SK-N-SH (cell line): ENCODE results near the gene GULP1.

Experiments
- CHD2 ChIP-seq: fragments of 150-350 bp; IDR thresholded peaks from 2 replicates; pipeline ENCODE4 v1.6.1; 2018; ENCODE audit warnings: low read length; ENCODE audit not compliant: partially characterized antibody
- IRF3 ChIP-seq: fragments of 150-350 bp; IDR thresholded peaks from 2 replicates; pipeline ENCODE4 v1.6.1; 2016; ENCODE audit warnings: mild to moderate bottlenecking, low read depth, low read length
- JUND ChIP-seq: IDR thresholded peaks from 2 replicates; pipeline ENCODE4 v1.4.0; 2012
- MEF2A ChIP-seq: IDR thresholded peaks from 2 replicates; pipeline ENCODE4 v1.4.0; 2012; ENCODE audit warnings: low read depth, borderline replicate concordance
- POLR2AphosphoS5 ChIP-seq: IDR thresholded peaks from 2 replicates; pipeline ENCODE4 v1.6.1; 2012; ENCODE audit warnings: low read depth, low read length
- REST ChIP-seq: IDR thresholded peaks from 2 replicates; pipeline ENCODE4 v1.6.1; 2012; ENCODE audit warnings: mild to moderate bottlenecking, low read depth, low read length, moderate library complexity
- SMC3 ChIP-seq: IDR thresholded peaks from 2 replicates; pipeline ENCODE4 v1.6.1; 2012; ENCODE audit warnings: low read depth, low read length, improper control_type of control experiment
- TAF1 ChIP-seq: IDR thresholded peaks from 2 replicates; pipeline ENCODE4 v1.6.1; 2012; ENCODE audit warnings: low read depth, mild to moderate bottlenecking, low read length, moderate library complexity, borderline replicate concordance
- TF ChIP-seq, protein P1 (sequence below): fragments of 200-600 bp; sonication (generic); IDR thresholded peaks from 2 replicates; pipeline ENCODE4 v1.6.1; 2017; ENCODE audit warnings: antibody characterized with exemption, mild to moderate bottlenecking, moderate library complexity
- TF ChIP-seq, protein P2 (sequence below): IDR thresholded peaks from 2 replicates; pipeline ENCODE4 v1.4.0; 2012; ENCODE audit warnings: low read depth, borderline replicate concordance
- TF ChIP-seq, protein P3 (sequence below): fragments of 150-350 bp; IDR thresholded peaks from 2 replicates; pipeline ENCODE4 v1.6.1; 2017; ENCODE audit warnings: antibody characterized with exemption, low read length, low read depth, borderline replicate concordance

DNA sequence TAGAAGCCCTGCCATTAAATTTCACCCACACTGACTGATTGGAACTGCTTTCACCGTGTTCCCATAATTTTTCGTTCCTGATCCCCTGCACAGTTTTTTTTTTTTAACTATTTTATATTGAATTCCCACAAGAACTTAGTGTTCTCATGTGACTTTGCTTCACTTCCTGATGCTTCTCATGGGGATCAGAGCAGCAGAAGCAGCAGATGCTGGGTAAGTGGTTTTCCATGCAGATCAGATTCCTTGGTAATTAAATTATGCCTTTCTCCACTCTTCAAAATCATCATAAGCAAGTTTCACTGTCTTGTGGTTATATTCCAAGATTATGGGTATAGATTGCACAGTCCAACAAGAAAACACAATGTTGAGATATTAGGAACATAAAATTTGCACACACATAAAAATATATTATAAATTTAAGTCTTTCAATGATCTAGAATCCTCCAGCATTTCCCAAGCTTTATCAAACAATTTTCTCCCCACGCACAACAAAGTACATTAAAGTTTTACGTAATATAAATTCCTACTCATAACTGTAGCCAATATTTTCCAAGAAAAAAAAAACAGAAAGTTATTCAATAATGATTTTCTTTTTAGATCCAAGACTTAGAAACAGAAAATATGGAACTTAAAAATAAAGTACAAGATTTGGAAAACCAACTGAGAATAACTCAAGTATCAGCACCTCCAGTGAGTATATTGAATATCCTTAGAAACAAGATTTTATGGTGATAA is 277.9 kb downstream of the GULP1 start:
- TF ChIP-seq CHD2 (no peak), TAF1 (no peak), REST (no peak), IRF3 (no peak), SMC3 (no peak), JUND (no peak), POLR2AphosphoS5 (no peak), MEF2A (no peak)
- TF ChIP-seq, protein P1, sequence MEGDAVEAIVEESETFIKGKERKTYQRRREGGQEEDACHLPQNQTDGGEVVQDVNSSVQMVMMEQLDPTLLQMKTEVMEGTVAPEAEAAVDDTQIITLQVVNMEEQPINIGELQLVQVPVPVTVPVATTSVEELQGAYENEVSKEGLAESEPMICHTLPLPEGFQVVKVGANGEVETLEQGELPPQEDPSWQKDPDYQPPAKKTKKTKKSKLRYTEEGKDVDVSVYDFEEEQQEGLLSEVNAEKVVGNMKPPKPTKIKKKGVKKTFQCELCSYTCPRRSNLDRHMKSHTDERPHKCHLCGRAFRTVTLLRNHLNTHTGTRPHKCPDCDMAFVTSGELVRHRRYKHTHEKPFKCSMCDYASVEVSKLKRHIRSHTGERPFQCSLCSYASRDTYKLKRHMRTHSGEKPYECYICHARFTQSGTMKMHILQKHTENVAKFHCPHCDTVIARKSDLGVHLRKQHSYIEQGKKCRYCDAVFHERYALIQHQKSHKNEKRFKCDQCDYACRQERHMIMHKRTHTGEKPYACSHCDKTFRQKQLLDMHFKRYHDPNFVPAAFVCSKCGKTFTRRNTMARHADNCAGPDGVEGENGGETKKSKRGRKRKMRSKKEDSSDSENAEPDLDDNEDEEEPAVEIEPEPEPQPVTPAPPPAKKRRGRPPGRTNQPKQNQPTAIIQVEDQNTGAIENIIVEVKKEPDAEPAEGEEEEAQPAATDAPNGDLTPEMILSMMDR = no peak
- TF ChIP-seq, protein P2, sequence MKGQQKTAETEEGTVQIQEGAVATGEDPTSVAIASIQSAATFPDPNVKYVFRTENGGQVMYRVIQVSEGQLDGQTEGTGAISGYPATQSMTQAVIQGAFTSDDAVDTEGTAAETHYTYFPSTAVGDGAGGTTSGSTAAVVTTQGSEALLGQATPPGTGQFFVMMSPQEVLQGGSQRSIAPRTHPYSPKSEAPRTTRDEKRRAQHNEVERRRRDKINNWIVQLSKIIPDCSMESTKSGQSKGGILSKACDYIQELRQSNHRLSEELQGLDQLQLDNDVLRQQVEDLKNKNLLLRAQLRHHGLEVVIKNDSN = no peak
- TF ChIP-seq, protein P3, sequence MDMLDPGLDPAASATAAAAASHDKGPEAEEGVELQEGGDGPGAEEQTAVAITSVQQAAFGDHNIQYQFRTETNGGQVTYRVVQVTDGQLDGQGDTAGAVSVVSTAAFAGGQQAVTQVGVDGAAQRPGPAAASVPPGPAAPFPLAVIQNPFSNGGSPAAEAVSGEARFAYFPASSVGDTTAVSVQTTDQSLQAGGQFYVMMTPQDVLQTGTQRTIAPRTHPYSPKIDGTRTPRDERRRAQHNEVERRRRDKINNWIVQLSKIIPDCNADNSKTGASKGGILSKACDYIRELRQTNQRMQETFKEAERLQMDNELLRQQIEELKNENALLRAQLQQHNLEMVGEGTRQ = no peak
